Esophagus squamous epithelium (tissue), 4 donors: ENCODE results near the gene STARD8.

Source experiments
- POLR2A ChIP-seq, 4 donors: fragments of 450-650 bp; IDR thresholded peaks; one replicate each; pipeline ENCODE4 v1.6.1; 2017; ENCODE audit warnings: antibody characterized with exemption in 4 of 4, mild to moderate bottlenecking in 4 of 4, moderate library complexity in 3 of 4
- TF ChIP-seq, protein P1 (sequence below), 6 experiments: fragments of 450-650 bp in 4 of 6; fragments of 200-600 bp in 2 of 6; sonication (generic) in 2 of 6; IDR thresholded peaks; one replicate each; pipeline ENCODE4 v1.5.1; 2016 to 2019; ENCODE audit warnings: antibody characterized with exemption in 6 of 6, mild to moderate bottlenecking in 4 of 6, moderate library complexity in 4 of 6

DNA sequence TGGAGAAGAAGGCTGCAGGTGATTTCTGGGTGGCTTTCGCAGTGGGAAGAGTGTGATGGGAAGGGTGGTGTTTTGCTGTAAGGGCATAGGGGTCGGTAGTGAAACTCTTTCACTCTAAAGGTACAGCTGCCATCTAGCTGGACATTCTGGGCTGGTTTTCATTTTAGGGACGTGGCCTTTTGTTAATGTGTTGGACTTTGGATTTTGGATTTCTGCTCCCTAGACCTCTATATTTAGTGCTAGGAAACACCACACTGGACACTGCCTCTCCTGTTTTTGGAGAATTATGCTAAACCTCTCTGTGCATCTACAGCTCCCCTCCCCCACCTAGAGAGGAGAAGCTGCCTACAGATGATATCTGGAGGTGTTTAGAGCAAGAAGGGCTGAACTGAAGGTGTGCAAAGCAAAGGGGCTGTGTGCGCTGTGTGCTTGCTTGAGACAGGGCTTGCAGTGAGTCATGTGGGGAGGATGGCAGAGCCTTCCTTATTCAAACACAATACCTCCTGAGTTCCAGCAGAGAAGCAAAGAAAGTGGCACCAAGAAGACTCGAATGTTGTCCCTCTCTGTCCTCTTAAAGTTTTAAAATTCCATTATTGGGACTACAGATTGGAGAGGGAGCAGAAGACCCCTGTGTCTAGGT is 47.9 kb downstream of the STARD8 start:
- no peak for TF ChIP-seq POLR2A (IDR thresholded peaks at IDR 0.05)
- TF ChIP-seq, protein P1, sequence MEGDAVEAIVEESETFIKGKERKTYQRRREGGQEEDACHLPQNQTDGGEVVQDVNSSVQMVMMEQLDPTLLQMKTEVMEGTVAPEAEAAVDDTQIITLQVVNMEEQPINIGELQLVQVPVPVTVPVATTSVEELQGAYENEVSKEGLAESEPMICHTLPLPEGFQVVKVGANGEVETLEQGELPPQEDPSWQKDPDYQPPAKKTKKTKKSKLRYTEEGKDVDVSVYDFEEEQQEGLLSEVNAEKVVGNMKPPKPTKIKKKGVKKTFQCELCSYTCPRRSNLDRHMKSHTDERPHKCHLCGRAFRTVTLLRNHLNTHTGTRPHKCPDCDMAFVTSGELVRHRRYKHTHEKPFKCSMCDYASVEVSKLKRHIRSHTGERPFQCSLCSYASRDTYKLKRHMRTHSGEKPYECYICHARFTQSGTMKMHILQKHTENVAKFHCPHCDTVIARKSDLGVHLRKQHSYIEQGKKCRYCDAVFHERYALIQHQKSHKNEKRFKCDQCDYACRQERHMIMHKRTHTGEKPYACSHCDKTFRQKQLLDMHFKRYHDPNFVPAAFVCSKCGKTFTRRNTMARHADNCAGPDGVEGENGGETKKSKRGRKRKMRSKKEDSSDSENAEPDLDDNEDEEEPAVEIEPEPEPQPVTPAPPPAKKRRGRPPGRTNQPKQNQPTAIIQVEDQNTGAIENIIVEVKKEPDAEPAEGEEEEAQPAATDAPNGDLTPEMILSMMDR (IDR thresholded peaks at IDR 0.05) = no peak
